GM18951 (cell line): ENCODE measurements around the gene ZKSCAN4.
A peak's percentile ranks its signal among the peaks of the same experiment; 100 is the strongest.

Source experiments
- POLR2A ChIP-seq: IDR thresholded peaks from 4 replicates; pipeline ENCODE4 v1.6.1; 2011; ENCODE audit warnings: mild to moderate bottlenecking; ENCODE audit not compliant: insufficient read length, insufficient read depth; ENCODE audit errors: extremely low read depth
- in situ Hi-C: fragments of 300-500 bp; cut with MboI; formaldehyde crosslinking; loops from one replicate; pipeline ENCODE4 v1.12.0; 2022; ENCODE audit warnings: low sequenced_read_pairs, mixed read lengths, inconsistent platforms; ENCODE audit not compliant: unreplicated experiment

Gene ZKSCAN4

GRCh38 chr6:28252009-28252975, at the start of gene ZKSCAN4:
ZKSCAN4 (minus strand) TSS chr6:28252269; CDS start chr6:28251980, 289 bp downstream.
- TF ChIP-seq POLR2A, result peak; percentile 52
- in situ Hi-C loops, result no loop called here

GRCh38 chr6:28296520-28297060, 44.5 kb upstream of the ZKSCAN4 start:
- TF ChIP-seq POLR2A, result no peak
- in situ Hi-C loops, result no loop called here

- TF ChIP-seq POLR2A, result no peak
- in situ Hi-C loops, result no loop called here
These were observed 43.3 kb upstream of the ZKSCAN4 start for GRCh38 chr6:28295326-28295725.

GRCh38 chr6:28291573-28291972, 39.5 kb upstream of the ZKSCAN4 start:
- no peak for TF ChIP-seq POLR2A
- in situ Hi-C loops, result no loop called here

GRCh38 chr6:28282926-28283325, 30.9 kb upstream of the ZKSCAN4 start:
- in situ Hi-C loops, result no loop called here
- TF ChIP-seq POLR2A, result no peak

- in situ Hi-C loops, result no loop called here
- TF ChIP-seq POLR2A, result peak; percentile 81
These were observed 29.4 kb upstream of the ZKSCAN4 start, which contains the start of gene PGBD1 for GRCh38 chr6:28281288-28282064. PGBD1 (plus strand) TSS chr6:28281572; CDS start chr6:28283814, 2,242 bp downstream.

GRCh38 chr6:28280595-28281287, 28.7 kb upstream of the ZKSCAN4 start:
- no peak for TF ChIP-seq POLR2A
- in situ Hi-C loops, result no loop called here

GRCh38 chr6:28277746-28278145, 25.7 kb upstream of the ZKSCAN4 start:
- in situ Hi-C loops, result no loop called here
- TF ChIP-seq POLR2A, result no peak

- TF ChIP-seq POLR2A, result no peak
- in situ Hi-C loops, result no loop called here
These were observed 22.8 kb upstream of the ZKSCAN4 start for GRCh38 chr6:28274888-28275287.

GRCh38 chr6:28269492-28269891, 17.4 kb upstream of the ZKSCAN4 start:
- in situ Hi-C loops, result no loop called here

GRCh38 chr6:28267695-28268059, 15.6 kb upstream of the ZKSCAN4 start:
- in situ Hi-C loops, result no loop called here
- no peak for TF ChIP-seq POLR2A

More at GRCh38 chr6:28269492-28269891, 17.4 kb upstream of the ZKSCAN4 start:
- no peak for TF ChIP-seq POLR2A

GRCh38 chr6:28266962-28267694, 15.1 kb upstream of the ZKSCAN4 start, which contains the start of gene ZSCAN26:
ZSCAN26 (plus strand) TSS chr6:28267143; CDS start chr6:28271920, 4,777 bp downstream.
- in situ Hi-C loops, result no loop called here
- peak; percentile 77 for TF ChIP-seq POLR2A
